A549 treated with GW870086 at 1 μM for 4 hours (cell line): ENCODE measurements around the gene ZNF835. TPM values are rescaled to one million over a fixed set of nuclear protein-coding genes. Genes with fewer than 3 reads are reported as not detected.

ENCODE experiments used
- total RNA-seq: library from RNA; stranded (reverse); fragments of 200-300 nt; extraction: Qiagen RNA extraction; gene quantifications from 5 replicates; pipeline ENCODE4 v1.2.3, GENCODE V29; 2022; ENCODE audit warnings: low read depth

The ZNF835 gene
- total RNA-seq, result not detected in 5 replicates

DNA sequence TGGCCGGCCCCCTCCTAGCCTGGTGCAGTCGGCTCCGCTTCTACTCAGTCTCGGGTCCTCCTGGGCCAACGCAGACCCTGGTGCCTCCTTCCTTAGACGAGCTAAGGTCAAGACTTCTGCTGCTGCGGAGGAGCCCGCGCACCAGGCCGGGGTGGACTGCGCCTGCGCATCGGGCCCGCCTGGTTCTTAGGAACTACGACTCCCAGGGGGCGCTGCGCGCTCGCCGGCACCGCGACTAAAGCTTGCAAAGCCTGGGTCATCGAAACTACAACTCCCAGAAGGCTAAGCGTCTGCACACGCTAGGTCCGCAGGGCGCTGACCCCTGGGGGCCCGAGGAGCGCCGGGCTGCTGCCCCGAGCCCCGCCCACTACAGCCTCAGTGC is at the start of gene ZNF835:
Gene ZNF835, minus strand, starts transcription at position 145 of the 382 bp plus-strand sequence. CDS start 6,559 bp downstream, outside the sequence.

DNA sequence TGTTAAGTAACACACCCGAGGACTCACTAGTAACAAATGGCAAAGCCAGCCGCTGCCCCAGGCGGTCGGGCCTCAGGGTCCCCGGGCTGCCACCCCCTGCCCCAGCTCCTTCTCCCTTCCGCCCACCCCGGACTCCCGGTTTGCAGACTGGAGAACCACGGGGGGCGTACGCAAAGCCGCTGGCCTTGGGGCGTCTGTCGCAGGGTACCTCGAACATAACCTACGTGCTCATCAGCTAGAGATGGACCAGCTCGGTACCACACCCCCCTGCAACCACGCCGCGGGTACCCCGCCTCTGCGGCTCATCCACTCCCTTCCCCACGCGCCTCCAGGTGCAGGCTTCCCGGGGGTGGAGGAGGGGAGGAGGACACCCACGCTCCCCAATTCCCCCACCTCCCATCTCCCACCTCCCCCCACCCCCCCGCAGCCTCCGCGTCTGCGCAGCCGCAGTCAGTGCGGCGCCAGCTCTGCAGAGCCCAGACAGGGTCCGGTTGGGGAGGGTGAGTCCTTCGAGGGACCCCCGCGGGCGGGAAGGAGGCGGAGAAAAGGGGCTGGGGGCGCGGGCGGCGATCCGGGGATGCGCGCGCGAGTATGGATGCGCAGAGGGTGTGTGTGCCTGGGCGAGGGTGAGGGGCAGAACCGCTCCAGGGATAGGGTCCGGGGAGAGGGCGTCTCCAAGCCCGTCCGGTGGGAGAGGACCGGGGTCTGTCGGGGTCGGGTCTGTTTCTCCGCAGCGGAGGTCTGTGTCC is 28.7 kb downstream of the ZNF835 start, which contains the start of gene SMIM17:
Gene SMIM17, plus strand, starts transcription at position 449 of the 749 bp plus-strand sequence. CDS start 2,509 bp downstream, outside the sequence.

Other genes starting within 250 kb of the ZNF835 start
- not detected in 5 replicates for gene ZNF667, start 194.4 kb downstream of the ZNF835 start, total RNA-seq
- gene ZNF471, start 163.9 kb downstream of the ZNF835 start, total RNA-seq, result 0.02 to 0.03 TPM (median 0.03 TPM) in 4 of 5 replicates, not detected in the other
- 3.1 to 4.4 TPM (median 3.5 TPM) in 5 replicates for gene ZFP28, start 132.8 kb downstream of the ZNF835 start, total RNA-seq
- gene ZNF470, start 104.3 kb downstream of the ZNF835 start, total RNA-seq, result 1.4 to 1.8 TPM (median 1.6 TPM) in 5 replicates
- 9.3 to 11.7 TPM (median 10.7 TPM) in 5 replicates for gene ZNF71, start 76.5 kb downstream of the ZNF835 start, total RNA-seq
- gene SMIM17, start 28.6 kb downstream of the ZNF835 start, total RNA-seq, result 0.19 TPM in 1 of 5 replicates, not detected in the others
- not detected in 5 replicates for gene PEG3, start 169.0 kb upstream of the ZNF835 start, total RNA-seq
- gene ZIM2, start 169.0 kb upstream of the ZNF835 start, total RNA-seq, result not detected in 5 replicates